Measurements from ENCODE around the gene TMC8.
"Not testable (repeated sequence)": the region's sequence is repeated elsewhere in the genome, so short reads cannot be mapped to it uniquely, and the experiment has no call there.

DNA sequence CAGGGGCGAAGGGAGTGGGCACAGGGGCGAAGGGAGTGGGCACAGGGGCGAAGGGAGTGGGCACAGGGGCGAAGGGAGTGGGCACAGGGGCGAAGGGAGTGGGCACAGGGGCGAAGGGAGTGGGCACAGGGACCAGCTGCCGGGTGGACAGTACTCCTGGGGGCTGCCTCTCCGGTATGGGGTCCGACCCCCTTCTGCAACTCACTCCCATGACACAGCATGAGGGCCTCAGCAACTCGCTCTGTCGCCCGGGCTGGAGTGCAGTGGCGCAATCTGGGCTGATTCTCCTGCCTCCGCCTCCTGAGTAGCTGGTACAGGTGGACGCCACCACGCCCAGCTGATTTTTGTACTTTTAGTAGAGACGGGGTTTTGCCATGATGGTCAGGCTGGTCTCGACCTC, 14.8 kb upstream of the TMC8 start:
- TF ChIP-seq, protein P1, sequence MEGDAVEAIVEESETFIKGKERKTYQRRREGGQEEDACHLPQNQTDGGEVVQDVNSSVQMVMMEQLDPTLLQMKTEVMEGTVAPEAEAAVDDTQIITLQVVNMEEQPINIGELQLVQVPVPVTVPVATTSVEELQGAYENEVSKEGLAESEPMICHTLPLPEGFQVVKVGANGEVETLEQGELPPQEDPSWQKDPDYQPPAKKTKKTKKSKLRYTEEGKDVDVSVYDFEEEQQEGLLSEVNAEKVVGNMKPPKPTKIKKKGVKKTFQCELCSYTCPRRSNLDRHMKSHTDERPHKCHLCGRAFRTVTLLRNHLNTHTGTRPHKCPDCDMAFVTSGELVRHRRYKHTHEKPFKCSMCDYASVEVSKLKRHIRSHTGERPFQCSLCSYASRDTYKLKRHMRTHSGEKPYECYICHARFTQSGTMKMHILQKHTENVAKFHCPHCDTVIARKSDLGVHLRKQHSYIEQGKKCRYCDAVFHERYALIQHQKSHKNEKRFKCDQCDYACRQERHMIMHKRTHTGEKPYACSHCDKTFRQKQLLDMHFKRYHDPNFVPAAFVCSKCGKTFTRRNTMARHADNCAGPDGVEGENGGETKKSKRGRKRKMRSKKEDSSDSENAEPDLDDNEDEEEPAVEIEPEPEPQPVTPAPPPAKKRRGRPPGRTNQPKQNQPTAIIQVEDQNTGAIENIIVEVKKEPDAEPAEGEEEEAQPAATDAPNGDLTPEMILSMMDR (IDR thresholded peaks at IDR 0.05; ENCODE audit: low read depth, low read length, missing input control) = not testable (repeated sequence)
- TF ChIP-seq RAD21 (IDR thresholded peaks at IDR 0.05); FOXA1 (IDR thresholded peaks at IDR 0.05); FOXA2 (IDR thresholded peaks at IDR 0.05); GABPA (IDR thresholded peaks at IDR 0.05 in 1 of 2, conservative IDR thresholded peaks at IDR 0.05 in 1 of 2); YY1 (IDR thresholded peaks at IDR 0.05); TAF1 (conservative IDR thresholded peaks at IDR 0.05); SP1 (IDR thresholded peaks at IDR 0.05); RXRA (IDR thresholded peaks at IDR 0.05); JUND (IDR thresholded peaks at IDR 0.05): not testable (repeated sequence)
- TF ChIP-seq, protein P2, sequence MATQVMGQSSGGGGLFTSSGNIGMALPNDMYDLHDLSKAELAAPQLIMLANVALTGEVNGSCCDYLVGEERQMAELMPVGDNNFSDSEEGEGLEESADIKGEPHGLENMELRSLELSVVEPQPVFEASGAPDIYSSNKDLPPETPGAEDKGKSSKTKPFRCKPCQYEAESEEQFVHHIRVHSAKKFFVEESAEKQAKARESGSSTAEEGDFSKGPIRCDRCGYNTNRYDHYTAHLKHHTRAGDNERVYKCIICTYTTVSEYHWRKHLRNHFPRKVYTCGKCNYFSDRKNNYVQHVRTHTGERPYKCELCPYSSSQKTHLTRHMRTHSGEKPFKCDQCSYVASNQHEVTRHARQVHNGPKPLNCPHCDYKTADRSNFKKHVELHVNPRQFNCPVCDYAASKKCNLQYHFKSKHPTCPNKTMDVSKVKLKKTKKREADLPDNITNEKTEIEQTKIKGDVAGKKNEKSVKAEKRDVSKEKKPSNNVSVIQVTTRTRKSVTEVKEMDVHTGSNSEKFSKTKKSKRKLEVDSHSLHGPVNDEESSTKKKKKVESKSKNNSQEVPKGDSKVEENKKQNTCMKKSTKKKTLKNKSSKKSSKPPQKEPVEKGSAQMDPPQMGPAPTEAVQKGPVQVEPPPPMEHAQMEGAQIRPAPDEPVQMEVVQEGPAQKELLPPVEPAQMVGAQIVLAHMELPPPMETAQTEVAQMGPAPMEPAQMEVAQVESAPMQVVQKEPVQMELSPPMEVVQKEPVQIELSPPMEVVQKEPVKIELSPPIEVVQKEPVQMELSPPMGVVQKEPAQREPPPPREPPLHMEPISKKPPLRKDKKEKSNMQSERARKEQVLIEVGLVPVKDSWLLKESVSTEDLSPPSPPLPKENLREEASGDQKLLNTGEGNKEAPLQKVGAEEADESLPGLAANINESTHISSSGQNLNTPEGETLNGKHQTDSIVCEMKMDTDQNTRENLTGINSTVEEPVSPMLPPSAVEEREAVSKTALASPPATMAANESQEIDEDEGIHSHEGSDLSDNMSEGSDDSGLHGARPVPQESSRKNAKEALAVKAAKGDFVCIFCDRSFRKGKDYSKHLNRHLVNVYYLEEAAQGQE (IDR thresholded peaks at IDR 0.05) = not testable (repeated sequence)
- TF ChIP-seq, protein P3, sequence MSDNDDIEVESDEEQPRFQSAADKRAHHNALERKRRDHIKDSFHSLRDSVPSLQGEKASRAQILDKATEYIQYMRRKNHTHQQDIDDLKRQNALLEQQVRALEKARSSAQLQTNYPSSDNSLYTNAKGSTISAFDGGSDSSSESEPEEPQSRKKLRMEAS (IDR thresholded peaks at IDR 0.05) = not testable (repeated sequence)
- TF ChIP-seq, protein P4, sequence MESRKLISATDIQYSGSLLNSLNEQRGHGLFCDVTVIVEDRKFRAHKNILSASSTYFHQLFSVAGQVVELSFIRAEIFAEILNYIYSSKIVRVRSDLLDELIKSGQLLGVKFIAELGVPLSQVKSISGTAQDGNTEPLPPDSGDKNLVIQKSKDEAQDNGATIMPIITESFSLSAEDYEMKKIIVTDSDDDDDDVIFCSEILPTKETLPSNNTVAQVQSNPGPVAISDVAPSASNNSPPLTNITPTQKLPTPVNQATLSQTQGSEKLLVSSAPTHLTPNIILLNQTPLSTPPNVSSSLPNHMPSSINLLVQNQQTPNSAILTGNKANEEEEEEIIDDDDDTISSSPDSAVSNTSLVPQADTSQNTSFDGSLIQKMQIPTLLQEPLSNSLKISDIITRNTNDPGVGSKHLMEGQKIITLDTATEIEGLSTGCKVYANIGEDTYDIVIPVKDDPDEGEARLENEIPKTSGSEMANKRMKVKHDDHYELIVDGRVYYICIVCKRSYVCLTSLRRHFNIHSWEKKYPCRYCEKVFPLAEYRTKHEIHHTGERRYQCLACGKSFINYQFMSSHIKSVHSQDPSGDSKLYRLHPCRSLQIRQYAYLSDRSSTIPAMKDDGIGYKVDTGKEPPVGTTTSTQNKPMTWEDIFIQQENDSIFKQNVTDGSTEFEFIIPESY (IDR thresholded peaks at IDR 0.05) = not testable (repeated sequence)

Data from liver (tissue), 3 donors.